ENCODE results near the gene NEUROD2. TPM values are rescaled to one million over a fixed set of nuclear protein-coding genes. Genes with fewer than 3 reads are reported as not detected.

The NEUROD2 gene
- polyA plus RNA-seq, 1 donor: 0.08 TPM

DNA sequence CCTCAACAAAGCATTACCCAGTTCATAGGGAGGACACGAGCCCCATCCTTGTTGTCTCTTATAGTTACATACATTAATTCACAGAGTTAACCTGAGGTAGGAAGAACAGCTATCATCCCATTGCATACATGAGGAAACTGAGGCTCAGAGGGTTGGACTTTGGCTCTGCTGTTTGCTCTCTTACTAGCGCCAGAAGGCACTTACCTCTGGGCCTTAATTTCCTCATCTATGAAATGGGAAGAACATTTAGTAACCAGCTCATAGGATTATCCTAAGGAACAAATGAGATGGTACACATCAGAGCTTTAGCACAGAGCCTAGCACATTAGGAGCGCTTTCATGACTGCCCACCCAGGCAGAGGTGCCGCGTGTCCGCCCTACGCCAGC is 27.6 kb downstream of the NEUROD2 start:
- no peak for DNase-seq

DNA sequence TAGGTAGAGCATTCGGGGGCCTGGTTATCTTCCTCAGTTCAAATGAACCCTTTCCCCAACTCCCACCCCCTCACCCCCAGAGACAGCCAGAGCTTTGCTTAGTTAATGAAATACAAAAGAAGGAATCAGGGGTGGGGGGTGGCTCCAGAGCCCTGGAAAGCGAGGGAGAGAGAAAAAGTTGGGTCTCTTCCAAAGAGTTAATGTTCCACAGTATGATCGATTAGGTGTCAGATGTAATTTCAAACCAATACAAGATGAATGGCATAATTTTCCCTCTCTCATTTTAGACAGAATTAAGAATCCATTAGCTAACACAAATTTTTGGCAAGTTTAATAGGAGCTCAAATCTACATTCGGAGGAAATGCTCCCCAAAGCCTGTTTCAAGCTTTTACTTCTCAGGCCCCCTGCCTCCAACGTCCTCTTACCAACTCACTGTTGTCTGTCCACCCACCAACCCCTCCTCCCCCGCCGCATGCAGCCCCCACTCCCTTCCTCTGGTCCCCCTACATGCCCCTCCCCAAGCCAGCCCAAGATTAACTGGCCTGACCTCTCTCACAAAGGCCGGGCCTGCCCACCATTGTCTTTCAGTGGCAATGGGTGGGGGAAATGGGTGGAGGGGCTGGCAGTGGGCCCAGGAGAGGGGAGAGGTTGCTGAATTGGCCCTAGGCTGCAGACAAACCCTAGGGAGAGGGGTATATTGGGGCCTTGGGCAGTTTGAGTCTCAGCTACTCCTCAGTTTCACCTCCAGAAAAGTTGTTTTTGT is 28.2 kb downstream of the NEUROD2 start:
- DNase-seq: no peak

DNA sequence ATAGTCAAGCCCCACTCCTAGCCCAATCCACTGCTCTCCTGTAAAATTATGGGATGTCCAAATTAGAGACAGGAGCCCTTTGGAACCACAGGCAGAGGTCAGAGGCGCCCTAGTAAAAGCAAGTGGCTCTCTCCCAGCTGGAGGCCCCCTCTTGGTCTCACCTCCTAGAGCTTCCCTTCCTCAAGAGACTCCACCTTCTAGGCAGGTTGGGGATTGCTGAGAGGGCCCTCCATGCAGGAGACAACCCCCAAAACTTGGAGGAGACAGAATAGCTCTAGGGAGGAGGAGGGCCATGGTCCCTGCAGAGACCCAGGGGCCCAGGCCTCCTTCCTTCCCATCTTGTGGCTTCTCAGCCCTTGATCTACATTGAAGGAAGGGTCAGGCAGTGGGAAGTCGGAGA is 29.4 kb downstream of the NEUROD2 start:
- no peak for DNase-seq

DNA sequence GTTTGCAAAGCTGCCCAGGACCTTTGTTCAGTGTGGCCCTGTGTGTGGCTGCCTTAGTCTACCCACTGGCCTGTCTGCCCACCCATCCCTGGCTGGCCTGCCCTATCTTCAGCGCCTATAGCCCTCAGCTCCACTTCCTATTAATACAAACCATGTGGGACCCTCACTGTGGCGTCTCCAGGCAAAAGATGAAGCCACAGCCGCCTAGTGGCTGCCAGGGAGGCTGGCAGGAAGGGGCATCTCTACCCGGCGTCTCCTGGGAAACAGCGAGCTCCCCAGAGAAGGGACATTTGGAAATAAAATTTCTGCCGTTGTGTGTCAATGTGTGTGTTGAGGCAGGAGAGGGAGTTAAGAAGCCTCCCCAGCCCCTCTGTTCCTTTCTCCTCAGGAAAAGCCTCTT is 31.5 kb downstream of the NEUROD2 start:
- DNase-seq: no peak

DNA sequence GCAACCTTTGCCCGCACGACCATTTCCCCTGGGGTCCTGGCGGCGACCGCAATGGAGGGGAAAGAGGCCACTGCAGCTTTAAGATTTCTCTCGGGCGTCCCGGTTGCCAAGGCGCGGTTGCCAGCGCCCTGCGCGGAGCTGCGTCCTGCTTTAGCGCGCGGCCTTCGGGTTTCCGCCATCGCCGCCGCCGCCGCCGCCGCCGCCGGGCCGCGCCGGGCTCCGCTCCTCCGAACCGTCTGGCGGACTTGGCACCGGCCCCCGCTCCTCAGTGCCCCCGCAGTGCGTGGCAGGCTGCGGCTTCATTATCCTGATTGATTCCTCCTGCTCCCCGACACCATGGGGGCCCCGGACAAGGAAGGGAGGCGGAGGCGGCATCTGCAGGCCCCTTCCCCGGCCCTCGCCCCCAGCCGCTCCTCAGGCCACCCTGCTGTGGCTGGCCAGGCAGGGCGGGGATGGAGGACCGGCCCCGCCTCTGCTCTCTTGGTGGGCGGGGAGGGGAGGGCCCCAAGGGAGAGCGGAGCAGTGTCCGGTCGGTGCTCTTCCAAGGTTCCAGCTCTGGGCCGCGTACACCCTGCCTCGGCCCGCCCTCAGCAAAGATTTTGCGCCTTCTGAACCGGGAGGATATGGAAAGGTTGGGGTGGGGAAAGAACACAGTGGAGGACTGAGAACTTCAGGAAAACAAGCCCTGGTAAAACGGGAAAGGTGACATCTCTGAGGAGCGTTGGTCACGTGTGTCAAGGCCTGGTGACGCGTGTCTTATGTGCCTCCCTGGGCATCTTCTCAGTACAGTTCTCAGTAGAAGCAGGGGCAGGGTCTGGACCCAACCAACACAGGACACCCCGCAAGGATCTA is 34.0 kb downstream of the NEUROD2 start:
- DNase-seq: peak; percentile 62

DNA sequence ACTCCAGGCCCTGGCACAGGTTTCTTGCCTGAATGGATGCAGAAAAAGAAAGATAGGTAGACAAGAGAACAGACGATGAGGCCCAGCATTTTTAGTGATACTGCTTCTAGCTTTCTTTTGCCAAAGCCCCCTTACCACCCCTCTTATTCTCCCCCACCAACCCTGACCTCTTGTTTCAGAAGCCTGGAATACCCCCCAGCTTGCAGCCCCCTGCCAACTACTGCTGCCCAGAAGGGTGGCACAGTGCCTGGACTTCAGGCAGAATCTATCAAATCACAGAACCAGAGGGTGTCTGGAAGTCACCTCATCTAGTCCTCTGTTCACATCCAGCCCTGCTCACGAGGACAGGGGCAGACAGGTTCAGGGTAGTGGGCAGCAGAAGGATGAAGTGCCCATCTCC is 35.6 kb downstream of the NEUROD2 start:
- no peak for DNase-seq

DNA sequence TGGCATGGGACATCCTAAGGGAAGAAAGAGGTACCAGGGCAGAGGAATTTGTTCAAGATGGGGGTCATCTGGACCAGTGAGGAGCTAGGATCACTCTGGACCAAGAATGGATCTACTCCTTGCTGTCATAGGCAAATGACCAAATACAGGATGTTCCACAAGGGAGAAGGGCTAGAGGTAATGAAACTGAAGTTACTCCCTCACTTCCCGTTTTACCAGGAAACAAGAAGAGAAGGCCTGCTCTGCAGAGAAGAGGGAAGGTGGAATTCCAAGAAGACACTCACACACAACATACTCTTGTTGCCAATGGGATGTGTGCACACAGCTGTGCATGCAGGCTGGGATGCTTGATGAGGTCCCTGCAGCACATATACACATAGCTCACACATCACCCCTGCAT is 38.6 kb downstream of the NEUROD2 start:
- DNase-seq: no peak

DNA sequence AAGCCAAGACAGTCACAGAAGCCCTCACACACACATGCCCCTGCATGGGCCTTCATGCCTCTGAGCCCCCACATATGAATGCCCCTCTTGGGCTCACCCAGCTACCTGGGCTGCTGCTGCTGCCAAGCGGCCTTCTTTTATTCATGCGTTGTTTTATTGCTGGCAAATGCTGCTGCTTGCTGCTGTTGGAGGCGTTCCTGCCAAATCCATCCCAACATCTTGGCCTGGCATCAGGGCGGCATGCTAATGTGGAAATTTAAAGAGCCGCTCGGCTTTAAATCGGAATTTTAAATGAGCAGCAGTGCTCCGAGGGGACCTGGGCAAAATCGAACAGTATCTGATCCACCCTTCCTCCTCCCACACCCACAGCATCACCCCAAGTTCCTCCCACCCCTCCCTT is 39.0 kb downstream of the NEUROD2 start:
- no peak for DNase-seq

DNA sequence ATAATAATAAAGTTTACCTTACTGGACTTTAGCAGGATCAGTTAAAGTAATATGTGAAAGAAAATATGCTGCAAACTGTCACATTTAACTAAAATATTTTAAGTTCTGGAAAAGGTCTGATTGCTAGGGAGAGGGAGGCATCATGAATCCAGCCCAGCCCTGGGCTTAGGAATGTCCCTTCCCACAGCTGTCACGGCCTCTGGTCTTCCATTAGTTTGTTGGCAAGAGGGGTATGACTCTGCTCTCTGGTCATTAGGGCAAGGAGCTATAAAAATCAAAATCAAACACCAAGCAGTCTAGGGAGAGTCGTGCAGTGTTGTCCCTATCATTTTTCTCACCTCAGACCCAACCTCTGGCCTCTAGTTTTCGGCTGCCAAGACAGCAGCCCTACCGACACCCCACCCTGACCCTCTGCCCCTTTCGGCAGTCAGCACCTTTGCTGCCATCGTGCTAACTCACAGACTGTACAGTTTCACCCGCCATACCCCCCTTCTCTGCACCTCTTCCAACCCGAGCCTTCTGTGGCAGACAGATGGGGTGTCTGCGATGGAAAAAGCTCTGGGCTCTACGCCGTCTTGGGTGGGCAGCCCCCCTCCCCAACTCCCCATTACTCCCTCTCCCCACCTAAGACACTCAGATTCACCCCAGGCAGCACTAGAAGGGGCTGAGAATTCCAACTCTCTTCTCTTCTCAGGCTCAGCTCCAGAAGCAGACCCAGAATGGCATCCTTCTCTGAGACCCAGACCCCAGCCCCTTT is 41.4 kb downstream of the NEUROD2 start:
- DNase-seq: no peak

DNA sequence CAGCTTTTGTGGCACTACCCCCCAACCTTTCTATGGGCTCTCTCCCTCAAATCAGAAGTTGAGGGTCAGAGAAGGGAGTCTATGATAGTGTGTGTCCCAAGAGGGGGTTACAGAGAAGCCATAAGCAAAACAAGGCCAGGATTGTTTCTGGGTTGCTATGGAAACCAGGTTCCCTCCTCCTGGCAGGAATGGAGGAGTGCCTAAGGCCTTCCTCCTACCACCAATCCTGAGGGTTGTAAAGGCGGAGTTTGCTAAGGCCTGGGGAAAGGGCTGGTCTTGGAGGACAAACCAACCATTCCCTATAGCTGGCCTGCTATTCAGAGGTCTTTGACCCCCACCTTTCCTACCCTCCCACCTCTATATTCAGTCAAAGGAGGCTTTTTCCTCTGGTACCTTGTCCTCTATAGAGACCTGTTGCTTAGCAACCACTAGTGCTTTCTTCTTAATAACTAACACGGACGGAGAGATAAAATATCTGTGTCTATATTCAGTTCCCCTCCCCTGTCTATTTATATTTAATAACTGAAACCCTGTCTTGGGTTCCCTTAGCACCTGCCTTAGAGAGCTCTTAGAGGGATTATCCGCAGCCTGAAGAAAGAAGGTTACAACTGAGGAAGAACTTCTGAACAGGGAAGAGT is 43.4 kb downstream of the NEUROD2 start:
- DNase-seq: no peak

DNA sequence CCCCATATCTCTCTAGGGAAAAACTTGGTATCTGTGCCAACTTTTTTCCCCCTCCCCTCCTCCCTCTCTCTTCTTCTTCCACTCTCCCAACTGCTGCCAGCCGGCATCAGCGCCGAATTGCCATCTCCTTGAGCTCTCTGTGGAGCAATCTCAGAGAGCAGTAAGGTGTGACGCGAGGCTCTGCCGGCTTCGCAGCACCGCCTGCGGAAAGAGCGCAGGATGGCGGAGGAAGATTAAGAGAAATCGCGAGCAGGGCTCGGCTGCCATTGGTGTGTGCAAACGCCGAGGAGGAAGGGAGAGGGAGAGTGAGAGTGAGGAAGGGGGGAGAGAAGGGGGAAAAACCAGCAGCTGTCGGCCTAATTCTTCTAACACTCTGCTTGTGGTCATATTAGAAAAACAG is 44.2 kb downstream of the NEUROD2 start:
- no peak for DNase-seq

DNA sequence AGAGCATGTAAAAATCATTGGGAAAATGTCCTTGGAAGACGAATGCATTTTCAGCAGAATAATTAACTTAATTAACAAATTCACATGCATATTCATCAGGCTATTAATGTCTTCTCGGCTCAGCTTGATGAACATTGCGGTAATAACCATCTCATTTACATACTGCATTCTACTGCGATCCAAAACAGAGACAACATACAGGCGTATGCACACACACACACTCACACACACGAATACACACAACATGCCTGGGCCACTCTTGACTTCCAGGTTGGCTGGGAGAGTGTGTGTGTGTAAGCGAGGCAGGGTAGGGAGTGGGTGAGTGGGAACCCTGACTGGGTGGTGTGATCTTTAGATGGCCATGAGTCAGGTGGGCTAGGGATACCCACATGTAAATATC is 44.7 kb downstream of the NEUROD2 start:
- no peak for DNase-seq

DNA sequence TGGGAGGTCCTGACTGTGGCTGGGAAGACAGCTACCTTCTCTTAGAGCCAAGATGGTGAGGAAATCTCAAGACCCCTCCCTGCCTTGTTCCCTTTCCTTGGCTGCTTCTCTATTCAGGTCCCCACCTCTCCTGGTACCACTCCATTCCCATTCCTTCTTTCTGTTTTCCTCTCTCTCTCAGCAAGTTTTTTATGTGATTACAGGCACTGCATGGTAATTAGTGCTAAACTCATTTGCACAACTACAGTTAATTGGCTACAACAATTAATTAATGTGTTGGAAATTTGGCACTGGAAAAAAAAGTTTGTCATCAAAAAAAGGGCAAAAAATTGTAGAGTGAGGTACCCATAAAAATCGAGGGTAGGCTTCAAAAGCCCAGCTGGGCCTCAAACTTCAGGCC is 45.3 kb downstream of the NEUROD2 start:
- no peak for DNase-seq

DNA sequence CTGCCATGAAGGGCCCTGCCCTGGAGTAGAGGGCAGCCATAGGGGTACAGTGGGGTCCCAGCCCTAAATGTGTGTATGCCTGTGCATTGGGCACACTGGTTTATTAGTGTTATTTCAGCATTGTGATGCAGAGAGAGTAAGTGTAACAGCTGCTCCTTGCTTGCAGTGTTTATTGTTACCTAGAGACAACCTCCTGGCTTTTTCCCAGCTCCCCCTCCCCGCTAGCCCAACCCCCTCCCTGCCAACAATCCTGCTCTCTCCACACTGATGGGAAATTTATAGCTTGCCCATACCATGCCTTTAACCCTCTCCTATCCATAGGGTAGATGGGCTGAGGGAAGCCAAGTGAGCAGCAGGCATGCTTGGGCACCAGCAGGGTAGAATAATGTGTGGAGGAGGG is 51.3 kb downstream of the NEUROD2 start:
- DNase-seq: no peak

DNA sequence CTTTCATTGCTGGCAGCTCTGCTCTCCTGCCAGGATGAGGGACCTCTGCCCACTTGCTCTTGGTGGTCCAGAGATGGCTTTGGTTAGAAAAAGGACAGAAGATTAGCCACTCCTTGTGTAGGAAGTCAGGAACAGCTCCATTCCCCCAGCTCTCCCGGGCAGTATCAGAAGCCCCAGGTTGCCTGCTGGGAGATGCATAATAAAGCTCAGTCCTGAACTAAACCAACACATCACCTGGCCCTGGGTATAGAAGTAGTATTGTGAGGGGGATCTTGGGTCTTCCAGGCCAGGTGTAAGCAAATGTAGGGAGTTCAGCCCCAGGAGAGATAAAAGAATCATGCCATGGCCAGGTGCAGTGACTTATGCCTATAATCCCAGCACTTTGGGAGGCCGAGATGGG is 52.4 kb downstream of the NEUROD2 start:
- DNase-seq: no peak

Other genes starting within 250 kb of the NEUROD2 start
- 16.8 TPM for gene FBXL20, start 206.3 kb downstream of the NEUROD2 start, polyA plus RNA-seq (ENCODE audit: insufficient read length)
- 58.7 TPM for gene MED1, start 156.7 kb downstream of the NEUROD2 start, polyA plus RNA-seq (ENCODE audit: insufficient read length)
- gene CDK12, start 146.4 kb downstream of the NEUROD2 start, polyA plus RNA-seq (ENCODE audit: insufficient read length): 77.4 TPM
- gene PPP1R1B, start 19.0 kb upstream of the NEUROD2 start, polyA plus RNA-seq (ENCODE audit: insufficient read length): 15.2 TPM
- gene STARD3, start 29.2 kb upstream of the NEUROD2 start, polyA plus RNA-seq (ENCODE audit: insufficient read length): 52.3 TPM
- 1.5 TPM for gene TCAP, start 57.4 kb upstream of the NEUROD2 start, polyA plus RNA-seq (ENCODE audit: insufficient read length)
- 1.7 TPM for gene PNMT, start 60.5 kb upstream of the NEUROD2 start, polyA plus RNA-seq (ENCODE audit: insufficient read length)
- gene PGAP3, start 80.1 kb upstream of the NEUROD2 start, polyA plus RNA-seq (ENCODE audit: insufficient read length): 38.1 TPM
- 173 TPM for gene ERBB2, start 92.1 kb upstream of the NEUROD2 start, polyA plus RNA-seq (ENCODE audit: insufficient read length)
- 27.5 TPM for gene MIEN1, start 122.6 kb upstream of the NEUROD2 start, polyA plus RNA-seq (ENCODE audit: insufficient read length)
- gene GRB7, start 130.0 kb upstream of the NEUROD2 start, polyA plus RNA-seq (ENCODE audit: insufficient read length): 38.8 TPM